Smooth muscle cell (in vitro differentiated cells): ENCODE results near the gene LRRC36. TPM values are rescaled to one million over a fixed set of nuclear protein-coding genes. Genes with fewer than 3 reads are reported as not detected.
A peak's percentile ranks its signal among the peaks of the same experiment; 100 is the strongest.

Experiments
- DNase-seq: peaks from one replicate; lab custom pipeline; 2025; ENCODE audit not compliant: unreplicated experiment; lab: John Stamatoyannopoulos, UW
- H2AFZ ChIP-seq: fragments of 200-600 bp; sonication (generic); 2 replicates; pipeline ENCODE4 v1.6.0; 2016; ENCODE audit warnings: antibody characterized with exemption, low read depth, mild to moderate bottlenecking
- H3F3A ChIP-seq: fragments of 200-600 bp; sonication (generic); 2 replicates; pipeline ENCODE4 v1.6.0; 2017; ENCODE audit warnings: antibody characterized with exemption, low read depth
- H3K27ac ChIP-seq: fragments of 200-600 bp; sonication (generic); 2 replicates; pipeline ENCODE4 v1.5.1; 2016; ENCODE audit warnings: low read depth, mild to moderate bottlenecking
- H3K27me3 ChIP-seq: fragments of 200-600 bp; sonication (generic); 2 replicates; pipeline ENCODE4 v1.6.1; 2016; ENCODE audit warnings: low read depth, mild to moderate bottlenecking
- H3K36me3 ChIP-seq: fragments of 200-600 bp; sonication (generic); 2 replicates; pipeline ENCODE4 v1.5.1; 2016; ENCODE audit warnings: low read depth
- H3K4me1 ChIP-seq: fragments of 200-600 bp; sonication (generic); 2 replicates; pipeline ENCODE4 v1.5.1; 2016; ENCODE audit warnings: low read depth
- H3K4me2 ChIP-seq: fragments of 200-600 bp; sonication (generic); 2 replicates; pipeline ENCODE4 v1.6.0; 2016; ENCODE audit warnings: mild to moderate bottlenecking
- H3K4me3 ChIP-seq: fragments of 200-600 bp; sonication (generic); 2 replicates; pipeline ENCODE4 v1.5.1; 2016; ENCODE audit warnings: mild to moderate bottlenecking
- H3K79me2 ChIP-seq: fragments of 200-600 bp; sonication (generic); 2 replicates; pipeline ENCODE4 v1.6.0; 2016; ENCODE audit warnings: low read depth, mild to moderate bottlenecking
- H3K9ac ChIP-seq: fragments of 200-600 bp; sonication (generic); 2 replicates; pipeline ENCODE4 v1.6.0; 2016; ENCODE audit warnings: low read depth
- H3K9me3 ChIP-seq: fragments of 200-600 bp; sonication (generic); replicated peaks from 2 replicates; pipeline ENCODE4 v1.5.1; 2016; ENCODE audit warnings: low read depth
- H4K20me1 ChIP-seq: fragments of 200-600 bp; sonication (generic); 2 replicates; pipeline ENCODE4 v1.6.0; 2016; ENCODE audit warnings: low read depth
- CTCF ChIP-seq: fragments of 200-600 bp; sonication (generic); IDR thresholded peaks from 2 replicates; pipeline ENCODE4 v1.5.1; 2017; ENCODE audit warnings: borderline replicate concordance, mild to moderate bottlenecking, antibody characterized with exemption; ENCODE audit not compliant: insufficient read depth, poor library complexity, severe bottlenecking
- WGBS: methylation state at CpG from one replicate; pipeline ENCODE4 v1.1.7; 2016; ENCODE audit warnings: low lambda C conversion rate; 5-methylcytosine and 5-hydroxymethylcytosine counted together
- polyA plus RNA-seq: library from polyadenylated mRNA; unstranded; fragments of >200 nt; fragmentation: Nextera tagmentation; extraction: Ambion mirVana; gene quantifications from 2 replicates; pipeline ENCODE4 v1.2.1, GENCODE V29; 2016
- total RNA-seq: library from RNA; depleted of rRNA; stranded (reverse); fragments of >200 nt; gene quantifications from 2 replicates; pipeline ENCODE4 v1.2.3, GENCODE V29; 2014

Gene LRRC36
- total and polyA plus RNA-seq, 2 experiments from 2014 or later = 0.24 TPM; not detected in 1

- H3K4me3 ChIP-seq = no peak overlapping the region
- peaks cover 24% of the 10 kb centered on the region for H3K4me1 ChIP-seq
- no peak overlapping the region for H2AFZ ChIP-seq
- H3K27ac ChIP-seq = no peak overlapping the region
- no peaks in the 10 kb centered on the region for H3F3A ChIP-seq
- 84% methylated on average over 7 of the region's 7 CpGs for WGBS
- no peaks in the 10 kb centered on the region for H3K36me3 ChIP-seq
- no peak for TF ChIP-seq CTCF
- DNase-seq = no peak
- H3K9ac ChIP-seq = no peak overlapping the region
- H3K4me2 ChIP-seq = no peak overlapping the region
- H4K20me1 ChIP-seq = no peaks in the 10 kb centered on the region
- no peaks in the 10 kb centered on the region for H3K79me2 ChIP-seq
- peaks cover 61% of the 10 kb centered on the region for H3K27me3 ChIP-seq
- no peaks in the 10 kb centered on the region for H3K9me3 ChIP-seq
These were observed 100.3 kb downstream of the LRRC36 start for GRCh38 chr16:67426950-67427349.

- WGBS = 21% methylated on average over 11 of the region's 11 CpGs
- H3K36me3 ChIP-seq = no peaks in the 10 kb centered on the region
- H3K9me3 ChIP-seq = no peaks in the 10 kb centered on the region
- DNase-seq = peak; percentile 7
- H3K27ac ChIP-seq = no peak overlapping the region
- H3K79me2 ChIP-seq = no peaks in the 10 kb centered on the region
- no peak overlapping the region for H3K4me3 ChIP-seq
- no peak overlapping the region for H2AFZ ChIP-seq
- H3K27me3 ChIP-seq = peaks cover 70% of the 10 kb centered on the region
- no peak overlapping the region for H3K4me2 ChIP-seq
- H3K4me1 ChIP-seq = peaks cover 24% of the 10 kb centered on the region
- H3K9ac ChIP-seq = no peak overlapping the region
- no peaks in the 10 kb centered on the region for H4K20me1 ChIP-seq
- no peaks in the 10 kb centered on the region for H3F3A ChIP-seq
- peak; percentile 73 for TF ChIP-seq CTCF
These were observed 101.6 kb downstream of the LRRC36 start for GRCh38 chr16:67428146-67428731.

GRCh38 chr16:67429053-67429798 lies 102.6 kb downstream of the LRRC36 start:
- H3K27me3 ChIP-seq = peaks cover 61% of the 10 kb centered on the region
- no peaks in the 10 kb centered on the region for H3F3A ChIP-seq
- no peaks in the 10 kb centered on the region for H3K36me3 ChIP-seq
- H3K79me2 ChIP-seq = no peaks in the 10 kb centered on the region
- no peak for TF ChIP-seq CTCF
- H3K27ac ChIP-seq = no peak overlapping the region
- no peak overlapping the region for H3K4me2 ChIP-seq
- WGBS = 99% methylated on average over 3 of the region's 3 CpGs
- no peaks in the 10 kb centered on the region for H4K20me1 ChIP-seq
- no peak for DNase-seq
- no peaks in the 10 kb centered on the region for H3K9me3 ChIP-seq
- peaks cover 19% of the 10 kb centered on the region for H3K4me1 ChIP-seq
- H3K9ac ChIP-seq = no peak overlapping the region
- no peak overlapping the region for H2AFZ ChIP-seq
- H3K4me3 ChIP-seq = no peak overlapping the region
